ENCODE results near the gene CNBP.

The CNBP gene

GRCh38 chr3:129182390-129183185 lies 1.1 kb downstream of the CNBP start:
- no peak overlapping the region for H2AFZ ChIP-seq (ENCODE audit: low read depth, low read length)

DNA sequence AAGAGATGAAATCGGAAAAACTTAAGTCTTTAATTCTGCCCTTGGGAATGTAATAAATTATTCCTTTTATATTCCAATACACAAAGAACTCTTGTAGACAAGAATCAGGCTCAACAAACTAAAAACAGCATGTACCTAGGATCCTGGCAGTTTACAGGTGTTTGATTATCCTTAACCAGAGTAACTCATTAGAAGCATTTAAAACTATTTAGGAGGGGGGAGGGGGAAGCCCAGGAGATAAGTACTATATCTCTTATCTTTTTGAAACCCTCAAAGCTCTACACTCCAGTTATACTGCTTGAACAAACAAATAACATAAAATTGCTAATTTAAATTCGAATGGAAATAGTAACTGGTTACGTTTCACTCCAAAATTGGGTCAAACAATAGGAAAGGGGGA lies 1.9 kb downstream of the CNBP start:
- Histone ChIP-seq H3K4me2 (ENCODE audit: low read length) (peak overlapping the region; percentile 94), H3K36me3 (replicated peaks; ENCODE audit: low read depth, low read length) (peaks cover 45% of the 10 kb centered on the region), H3K79me2 (ENCODE audit: low read length) (peaks cover 100% of the 10 kb centered on the region), H3K27me3 (ENCODE audit: low read depth, low read length) (no peaks in the 10 kb centered on the region), H3K9me3 (ENCODE audit: insufficient read depth, low read length) (no peaks in the 10 kb centered on the region), H3K27ac (ENCODE audit: low read length) (peak overlapping the region; percentile 80), H3K4me1 (ENCODE audit: low read length) (peaks cover 50% of the 10 kb centered on the region), H4K20me1 (ENCODE audit: insufficient read depth, low read length) (peaks cover 60% of the 10 kb centered on the region), H3K9ac (ENCODE audit: low read length) (peak overlapping the region; percentile 96), H3K4me3 (ENCODE audit: low read length) (peak overlapping the region; percentile 94), H2AFZ (ENCODE audit: low read depth, low read length) (no peak overlapping the region)
- TF ChIP-seq EZH2phosphoT487 (IDR thresholded peaks at IDR 0.05; ENCODE audit: low read depth): no peak
- TF ChIP-seq CTCF (IDR thresholded peaks at IDR 0.05; ENCODE audit: low read depth, low read length): no peak

More at GRCh38 chr3:129182390-129183185, 1.1 kb downstream of the CNBP start:
- Histone ChIP-seq H3K79me2 (ENCODE audit: low read length) (peaks cover 93% of the 10 kb centered on the region), H3K4me3 (ENCODE audit: low read length) (peak overlapping the region; percentile 94), H3K27me3 (ENCODE audit: low read depth, low read length) (no peaks in the 10 kb centered on the region), H3K4me2 (ENCODE audit: low read length) (peak overlapping the region; percentile 94), H3K9ac (ENCODE audit: low read length) (peak overlapping the region; percentile 96), H3K27ac (ENCODE audit: low read length) (peak overlapping the region; percentile 80), H3K4me1 (ENCODE audit: low read length) (peaks cover 58% of the 10 kb centered on the region), H3K9me3 (ENCODE audit: insufficient read depth, low read length) (no peaks in the 10 kb centered on the region), H3K36me3 (replicated peaks; ENCODE audit: low read depth, low read length) (peaks cover 37% of the 10 kb centered on the region), H4K20me1 (ENCODE audit: insufficient read depth, low read length) (peaks cover 53% of the 10 kb centered on the region)
- no peak for TF ChIP-seq CTCF (IDR thresholded peaks at IDR 0.05; ENCODE audit: low read depth, low read length)
- TF ChIP-seq EZH2phosphoT487 (IDR thresholded peaks at IDR 0.05; ENCODE audit: low read depth): no peak

DNA sequence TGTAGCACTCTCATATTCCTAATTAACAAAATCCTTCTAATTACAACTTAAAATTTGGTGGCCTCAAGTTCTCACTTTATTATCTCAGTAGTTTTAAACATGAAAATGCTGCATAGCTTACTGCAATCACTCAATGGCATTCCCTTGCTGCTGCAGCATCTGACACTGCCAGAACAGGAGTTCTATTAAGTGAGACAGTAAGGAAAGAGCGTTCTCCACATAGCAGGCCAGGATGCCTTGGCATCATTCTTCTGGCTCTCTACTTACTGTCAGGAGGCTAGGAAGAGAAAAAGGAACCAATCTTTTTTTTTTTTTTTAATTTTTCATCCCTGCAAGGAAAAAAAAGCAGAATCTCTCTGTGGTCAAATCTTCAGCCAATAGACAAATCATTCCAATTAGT lies 3.2 kb downstream of the CNBP start:
- peaks cover 74% of the 10 kb centered on the region for H4K20me1 ChIP-seq (ENCODE audit: insufficient read depth, low read length)
- no peak overlapping the region for H2AFZ ChIP-seq (ENCODE audit: low read depth, low read length)
- no peak overlapping the region for H3K27ac ChIP-seq (ENCODE audit: low read length)
- H3K4me2 ChIP-seq (ENCODE audit: low read length): peak overlapping the region; percentile 94
- peaks cover 100% of the 10 kb centered on the region for H3K79me2 ChIP-seq (ENCODE audit: low read length)
- no peak for TF ChIP-seq EZH2phosphoT487 (IDR thresholded peaks at IDR 0.05; ENCODE audit: low read depth)
- TF ChIP-seq CTCF (IDR thresholded peaks at IDR 0.05; ENCODE audit: low read depth, low read length): no peak
- H3K9me3 ChIP-seq (ENCODE audit: insufficient read depth, low read length): no peaks in the 10 kb centered on the region
- H3K9ac ChIP-seq (ENCODE audit: low read length): no peak overlapping the region
- peak overlapping the region; percentile 94; the same call in 1 of the 2 replicates for H3K4me3 ChIP-seq (ENCODE audit: low read length)
- peaks cover 58% of the 10 kb centered on the region for H3K36me3 ChIP-seq (replicated peaks; ENCODE audit: low read depth, low read length)
- peaks cover 42% of the 10 kb centered on the region for H3K4me1 ChIP-seq (ENCODE audit: low read length)
- H3K27me3 ChIP-seq (ENCODE audit: low read depth, low read length): no peaks in the 10 kb centered on the region

GRCh38 chr3:129176051-129176450 lies 7.6 kb downstream of the CNBP start:
- Histone ChIP-seq H3K79me2 (ENCODE audit: low read length) (peaks cover 100% of the 10 kb centered on the region), H4K20me1 (ENCODE audit: insufficient read depth, low read length) (peaks cover 100% of the 10 kb centered on the region), H3K4me2 (ENCODE audit: low read length) (no peak overlapping the region), H3K27ac (ENCODE audit: low read length) (no peak overlapping the region), H3K9ac (ENCODE audit: low read length) (no peak overlapping the region), H3K4me3 (ENCODE audit: low read length) (no peak overlapping the region), H3K36me3 (replicated peaks; ENCODE audit: low read depth, low read length) (peaks cover 66% of the 10 kb centered on the region), H2AFZ (ENCODE audit: low read depth, low read length) (no peak overlapping the region), H3K4me1 (ENCODE audit: low read length) (peaks cover 44% of the 10 kb centered on the region), H3K9me3 (ENCODE audit: insufficient read depth, low read length) (no peaks in the 10 kb centered on the region), H3K27me3 (ENCODE audit: low read depth, low read length) (no peaks in the 10 kb centered on the region)
- no peak for TF ChIP-seq CTCF (IDR thresholded peaks at IDR 0.05; ENCODE audit: low read depth, low read length)
- no peak for TF ChIP-seq EZH2phosphoT487 (IDR thresholded peaks at IDR 0.05; ENCODE audit: low read depth)

All from OCI-LY3 (cell line).